Measurements from ENCODE around the gene POLR2E. TPM values are rescaled to one million over a fixed set of nuclear protein-coding genes. Genes with fewer than 3 reads are reported as not detected.

Gene POLR2E
- polyA plus RNA-seq, 1 donor (not counting 4 experiments of a cell fraction or from before 2014, with no cell fraction given), result 178 TPM

GRCh38 chr19:1047696-1048147 is 47.5 kb downstream of the POLR2E start:
- peaks cover 5% of the 10 kb centered on the region for H3K4me1 ChIP-seq (ENCODE audit: control insufficient read depth, extremely low read depth, insufficient read depth, low read length)
- no peaks in the 10 kb centered on the region for H3K9me1 ChIP-seq (ENCODE audit: control insufficient read depth, extremely low read depth, insufficient read depth, low read length)
- no peak for TF ChIP-seq CTCF (optimal IDR thresholded peaks at IDR 0.05 in 1 of 3, IDR thresholded peaks at IDR 0.05 in 1 of 3, conservative IDR thresholded peaks at IDR 0.05 in 1 of 3; ENCODE audit: extremely low read depth in 1 of 3, insufficient read depth in 2 of 3, low read length in 3 of 3)
- TF ChIP-seq EZH2 (IDR thresholded peaks at IDR 0.05; ENCODE audit: low read length), result no peak
- dilution Hi-C loops (cut with MboI; ENCODE audit: extremely low pct_ligation_motif_present, low sequenced_read_pairs), result no loop called here
- FAIRE-seq (no peak), DNase-seq (ENCODE audit: low read depth, low spot score) (no peak)
- no peak overlapping the region for H2AFZ ChIP-seq (ENCODE audit: control insufficient read depth, low read length)
- no peaks in the 10 kb centered on the region for H3K27me3 ChIP-seq (ENCODE audit: control insufficient read depth, extremely low read depth, insufficient read depth, low read length)
- peaks cover 0 to 9% of the 10 kb centered on the region in 2 experiments for H3K36me3 ChIP-seq (ENCODE audit: control insufficient read depth in 2 of 2, extremely low read depth in 1 of 2, insufficient read depth in 2 of 2, low read length in 2 of 2)
- H3K4me3 ChIP-seq (ENCODE audit: control insufficient read depth in 2 of 3, extremely low read depth in 1 of 3, insufficient read depth in 2 of 3, low read depth in 1 of 3, low read length in 3 of 3), result no peak overlapping the region
- H3K4me2 ChIP-seq (ENCODE audit: control insufficient read depth, extremely low read depth, insufficient read depth, low read depth, low read length), result no peak overlapping the region
- no peaks in the 10 kb centered on the region for H3K9me3 ChIP-seq (ENCODE audit: control insufficient read depth, low read depth, low read length)
- H3K79me2 ChIP-seq (ENCODE audit: control insufficient read depth, insufficient read depth, low read length), result no peaks in the 10 kb centered on the region
- no peaks in the 10 kb centered on the region for H4K20me1 ChIP-seq (ENCODE audit: control insufficient read depth, extremely low read depth, insufficient read depth, low read length)
- no peak overlapping the region for H3K9ac ChIP-seq (ENCODE audit: control insufficient read depth, extremely low read depth, insufficient read depth, low read length)
- H3K27ac ChIP-seq (ENCODE audit: control insufficient read depth, insufficient read depth, low read length), result no peak overlapping the region

GRCh38 chr19:1046836-1047695 is 48.1 kb downstream of the POLR2E start:
- no peaks in the 10 kb centered on the region for H4K20me1 ChIP-seq (ENCODE audit: control insufficient read depth, extremely low read depth, insufficient read depth, low read length)
- dilution Hi-C loops (cut with MboI; ENCODE audit: extremely low pct_ligation_motif_present, low sequenced_read_pairs), result no loop called here
- no peaks in the 10 kb centered on the region for H3K9me3 ChIP-seq (ENCODE audit: control insufficient read depth, low read depth, low read length)
- peaks cover 11% of the 10 kb centered on the region for H3K4me1 ChIP-seq (ENCODE audit: control insufficient read depth, extremely low read depth, insufficient read depth, low read length)
- H3K4me3 ChIP-seq (ENCODE audit: control insufficient read depth in 2 of 3, extremely low read depth in 1 of 3, insufficient read depth in 2 of 3, low read depth in 1 of 3, low read length in 3 of 3), result no peak overlapping the region
- no peak overlapping the region for H3K27ac ChIP-seq (ENCODE audit: control insufficient read depth, insufficient read depth, low read length)
- DNase-seq (ENCODE audit: low read depth, low spot score) (no peak), FAIRE-seq (no peak)
- no peak overlapping the region for H3K9ac ChIP-seq (ENCODE audit: control insufficient read depth, extremely low read depth, insufficient read depth, low read length)
- no peaks in the 10 kb centered on the region for H3K27me3 ChIP-seq (ENCODE audit: control insufficient read depth, extremely low read depth, insufficient read depth, low read length)
- H3K79me2 ChIP-seq (ENCODE audit: control insufficient read depth, insufficient read depth, low read length), result no peaks in the 10 kb centered on the region
- H3K36me3 ChIP-seq (ENCODE audit: control insufficient read depth in 2 of 2, extremely low read depth in 1 of 2, insufficient read depth in 2 of 2, low read length in 2 of 2), result peaks cover 0 to 9% of the 10 kb centered on the region in 2 experiments
- TF ChIP-seq CTCF (optimal IDR thresholded peaks at IDR 0.05 in 1 of 3, IDR thresholded peaks at IDR 0.05 in 1 of 3, conservative IDR thresholded peaks at IDR 0.05 in 1 of 3; ENCODE audit: extremely low read depth in 1 of 3, insufficient read depth in 2 of 3, low read length in 3 of 3), result no peak
- TF ChIP-seq EZH2 (IDR thresholded peaks at IDR 0.05; ENCODE audit: low read length), result no peak
- no peak overlapping the region for H3K4me2 ChIP-seq (ENCODE audit: control insufficient read depth, extremely low read depth, insufficient read depth, low read depth, low read length)
- no peak overlapping the region for H2AFZ ChIP-seq (ENCODE audit: control insufficient read depth, low read length)
- H3K9me1 ChIP-seq (ENCODE audit: control insufficient read depth, extremely low read depth, insufficient read depth, low read length), result no peaks in the 10 kb centered on the region
